AG10803 (cell line): ENCODE measurements around the gene SLC12A3.

Experiments
- DNase-seq: peaks from one replicate; pipeline ENCODE4 v3.0.0; 2010; ENCODE audit warnings: low read depth
- H3K4me3 ChIP-seq: 2 replicates; pipeline ENCODE4 v1.5.1; 2011; ENCODE audit warnings: mild to moderate bottlenecking, low read length, control low read depth
- CTCF ChIP-seq: conservative IDR thresholded peaks from 2 replicates; pipeline ENCODE4 v1.5.1; 2011; ENCODE audit warnings: mild to moderate bottlenecking, low read length, control low read depth, inconsistent platforms

SLC12A3 gene

DNA sequence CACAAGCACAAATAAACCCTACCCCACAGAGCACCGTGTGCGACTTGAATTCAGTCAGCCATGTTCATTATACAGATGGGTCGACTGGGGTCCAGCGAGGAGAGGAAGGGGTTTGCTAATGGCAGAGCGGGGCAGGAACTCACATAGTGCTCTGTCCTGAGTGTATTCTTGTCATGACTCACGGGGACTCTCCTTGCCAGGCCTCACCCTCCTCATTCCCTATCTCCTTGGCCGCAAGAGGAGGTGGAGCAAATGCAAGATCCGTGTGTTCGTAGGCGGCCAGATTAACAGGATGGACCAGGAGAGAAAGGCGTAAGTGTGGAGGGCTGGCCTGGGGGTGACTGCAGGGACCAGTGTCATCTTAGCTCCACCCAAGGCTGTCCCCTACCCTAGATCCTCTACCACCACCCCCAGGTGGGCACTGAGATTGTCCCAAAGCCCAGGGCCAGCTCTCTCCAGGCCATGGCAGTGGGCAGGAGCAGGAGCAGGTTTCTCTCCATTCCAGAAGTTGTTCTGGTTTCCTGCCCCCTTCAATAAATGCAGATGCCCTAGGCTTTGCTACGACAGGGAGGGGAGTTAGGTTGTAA lies 29.4 kb downstream of the SLC12A3 start:
- DNase-seq = no peak
- TF ChIP-seq CTCF = no peak
- no peak overlapping the region for H3K4me3 ChIP-seq

GRCh38 chr16:56895813-56896212 lies 30.8 kb downstream of the SLC12A3 start:
- no peak overlapping the region for H3K4me3 ChIP-seq
- DNase-seq = no peak
- TF ChIP-seq CTCF = no peak

GRCh38 chr16:56896244-56896643 lies 31.2 kb downstream of the SLC12A3 start:
- no peak for TF ChIP-seq CTCF
- DNase-seq = no peak
- H3K4me3 ChIP-seq = no peak overlapping the region

DNA sequence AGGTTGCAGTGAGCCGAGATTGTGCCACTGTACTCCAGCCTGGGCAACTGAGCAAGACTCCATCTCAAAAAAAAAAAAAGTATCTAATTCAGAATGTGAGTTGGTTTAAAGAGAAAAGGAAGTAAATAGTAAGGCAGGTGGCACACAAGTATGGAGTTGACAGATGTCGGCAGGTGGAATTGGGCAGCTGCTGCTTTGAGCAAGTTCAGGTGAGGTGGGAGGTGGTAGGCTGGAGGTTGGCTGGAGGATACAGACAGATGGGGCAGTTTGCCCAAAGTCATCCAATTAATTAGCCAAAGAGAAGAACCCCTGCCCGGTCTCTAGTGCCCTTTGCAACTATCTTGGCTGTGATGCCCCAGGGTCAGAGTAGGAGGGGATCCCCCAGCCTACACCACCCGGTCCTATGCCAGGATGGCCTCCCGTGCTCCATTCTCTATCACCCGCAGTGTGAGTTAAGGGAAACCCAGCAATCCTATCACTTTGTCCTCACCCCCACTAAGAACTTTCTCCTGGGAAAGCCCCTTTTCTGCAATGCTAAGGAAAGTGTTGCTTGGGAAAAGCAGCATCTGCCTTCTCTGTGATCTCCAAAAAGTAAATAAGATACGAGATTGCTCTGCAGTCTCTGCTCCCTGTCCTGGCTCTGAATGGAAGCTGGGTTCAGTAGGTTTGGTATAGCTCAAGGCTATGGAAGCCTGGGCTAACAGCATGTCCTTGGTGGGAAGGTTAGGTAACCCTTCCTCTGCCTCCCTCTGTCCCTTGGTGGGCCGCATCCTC lies 32.2 kb downstream of the SLC12A3 start:
- TF ChIP-seq CTCF = no peak
- H3K4me3 ChIP-seq = no peak overlapping the region
- DNase-seq = no peak

DNA sequence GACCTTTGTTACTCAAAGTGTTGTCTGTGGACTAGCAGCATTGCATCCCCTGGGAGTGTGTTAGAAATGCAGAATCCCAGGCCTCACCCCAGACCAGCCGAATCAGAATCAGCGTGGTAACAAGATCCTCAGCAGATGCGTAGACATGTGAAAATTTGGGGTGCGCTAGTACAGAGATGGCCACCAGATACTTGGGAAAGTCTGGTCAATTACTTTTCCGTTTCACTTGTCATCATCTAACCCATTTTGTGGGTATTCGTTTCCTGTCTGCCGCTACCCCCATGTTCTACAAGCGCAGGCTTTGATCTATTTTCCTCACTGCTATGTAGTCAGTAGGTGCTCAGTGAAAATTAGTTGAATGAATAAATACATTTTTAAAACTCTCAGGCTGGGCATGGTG lies 33.8 kb downstream of the SLC12A3 start:
- TF ChIP-seq CTCF = no peak
- H3K4me3 ChIP-seq = no peak overlapping the region
- no peak for DNase-seq

DNA sequence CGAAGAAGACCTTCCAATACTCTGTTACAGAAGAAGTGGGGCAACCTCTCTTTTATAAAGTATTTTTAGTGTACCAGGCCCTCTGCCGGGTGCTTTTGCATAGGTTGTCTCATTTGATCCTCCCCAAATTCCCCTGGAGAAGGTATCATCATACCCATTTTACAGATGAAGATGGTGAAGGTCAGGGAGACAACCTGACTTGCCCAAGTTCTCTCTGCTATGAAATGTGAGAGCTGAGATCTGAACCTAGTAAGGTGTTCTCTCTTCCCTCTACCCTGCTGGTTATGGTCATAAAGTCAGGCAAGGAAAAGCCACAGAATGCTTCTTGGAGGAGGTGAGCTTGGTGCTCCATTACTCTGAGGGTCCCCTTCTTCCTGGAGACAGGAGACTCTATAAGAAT lies 38.9 kb downstream of the SLC12A3 start:
- H3K4me3 ChIP-seq = no peak overlapping the region
- DNase-seq = no peak
- no peak for TF ChIP-seq CTCF

DNA sequence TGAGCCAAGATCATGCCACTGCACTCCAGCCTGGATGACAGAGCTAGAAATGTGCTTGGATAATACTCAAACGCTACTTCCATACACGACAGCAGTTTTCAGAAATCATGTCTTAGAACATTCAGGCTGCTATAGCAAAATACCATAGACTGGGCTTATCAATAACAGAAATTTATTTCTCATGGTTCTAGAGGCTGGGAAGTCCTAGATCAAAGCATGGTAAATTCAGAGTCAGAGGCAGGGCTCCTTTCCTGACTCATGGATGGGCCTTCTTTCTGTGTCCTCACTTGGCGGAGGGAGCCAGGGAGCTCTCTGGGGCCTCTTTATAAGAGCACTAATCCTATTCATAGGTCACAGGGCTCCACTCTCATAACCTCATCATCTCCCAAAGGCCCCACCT lies 42.4 kb downstream of the SLC12A3 start:
- DNase-seq = no peak
- H3K4me3 ChIP-seq = no peak overlapping the region
- TF ChIP-seq CTCF = no peak
